GM19328 (cell line): ENCODE measurements around the gene PYGO2.
"Not testable (repeated sequence)": the region's sequence is repeated elsewhere in the genome, so short reads cannot be mapped to it uniquely, and the experiment has no call there.

Experiments used
- ATAC-seq: cut with Tn5 transposase; IDR thresholded peaks from one replicate; pipeline ENCODE4 v1.9.1; 2021; ENCODE audit warnings: mild to moderate bottlenecking, moderate library complexity; ENCODE audit not compliant: unreplicated experiment

The PYGO2 gene

DNA sequence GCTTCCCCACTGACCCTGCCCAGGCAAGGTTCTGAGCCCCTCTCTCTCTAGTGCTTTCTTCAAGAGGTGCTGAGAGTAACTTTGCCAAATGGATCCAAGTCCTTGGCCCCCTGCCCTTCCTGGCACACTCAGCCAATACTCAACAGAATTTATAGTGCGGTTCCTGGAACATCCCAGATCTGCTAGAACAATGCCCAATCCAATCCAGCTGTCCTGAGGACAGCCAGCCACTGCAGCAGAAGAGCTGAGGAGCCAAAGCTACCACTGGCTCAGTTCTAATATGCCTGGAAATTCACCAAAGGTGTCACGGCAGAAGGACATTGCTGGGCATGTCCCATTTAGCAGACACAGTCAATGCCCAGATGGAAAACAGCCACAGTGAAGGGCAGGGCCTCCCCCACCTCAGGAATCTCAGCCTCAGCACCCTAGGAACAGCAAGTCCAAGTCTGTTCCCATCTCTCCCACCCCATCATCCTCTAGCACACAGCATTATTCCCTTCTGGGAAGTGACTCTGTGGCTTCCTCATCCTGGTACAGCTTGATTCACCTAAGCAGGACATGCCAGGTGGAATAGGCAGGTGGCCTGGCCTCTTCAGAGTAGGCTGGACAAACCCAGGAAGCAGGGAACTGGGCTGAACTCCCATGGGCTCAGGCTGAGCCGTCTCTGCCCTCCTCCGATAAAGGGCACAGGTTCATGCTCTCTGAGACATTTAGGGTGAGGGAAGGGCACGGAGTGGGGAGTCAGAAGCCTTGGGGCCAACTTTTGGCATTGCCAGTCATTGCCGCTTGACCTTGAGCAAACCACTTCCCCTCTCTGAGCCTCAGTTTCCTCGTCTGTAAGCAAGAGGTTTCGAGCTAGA lies 49.7 kb downstream of the PYGO2 start:
- no peak for ATAC-seq

DNA sequence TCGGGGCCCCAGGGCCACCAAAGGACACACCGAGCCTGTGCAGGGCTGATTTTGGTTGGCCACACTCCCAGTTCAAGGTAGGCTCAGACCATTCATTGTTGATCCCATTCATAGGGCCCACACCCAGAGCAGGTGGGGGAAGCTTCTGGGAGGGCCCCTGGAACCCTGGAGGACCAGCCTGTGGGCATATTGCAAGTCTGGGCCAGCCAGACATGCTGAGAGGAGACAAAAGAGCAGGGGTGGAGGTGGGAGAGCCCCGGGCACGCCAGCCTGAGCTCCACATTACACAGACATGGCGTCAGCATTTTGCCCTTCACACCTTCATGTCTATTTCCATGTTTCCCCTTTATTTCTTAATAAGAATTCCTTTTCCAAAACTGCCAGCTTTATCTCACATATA lies 50.7 kb downstream of the PYGO2 start:
- no peak for ATAC-seq

DNA sequence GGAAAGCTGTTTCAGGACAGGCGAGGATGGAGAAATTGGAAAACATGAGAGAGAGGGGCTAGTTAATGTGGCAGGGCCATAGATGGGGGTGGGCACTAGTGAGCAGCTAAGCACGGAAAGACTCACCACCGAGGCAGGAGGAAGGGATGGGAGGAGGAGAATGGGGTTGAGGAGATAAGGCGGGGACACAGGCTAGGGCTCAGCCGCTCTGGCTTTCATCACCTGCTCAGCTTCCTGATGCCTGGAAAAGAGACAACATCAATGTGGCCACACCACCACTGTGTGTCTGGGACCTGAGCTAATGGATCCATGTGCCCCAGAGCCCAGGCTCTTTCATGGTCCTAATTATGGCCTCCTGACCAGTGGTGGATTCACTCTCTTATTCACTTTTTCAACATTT lies 52.6 kb downstream of the PYGO2 start:
- no peak for ATAC-seq

DNA sequence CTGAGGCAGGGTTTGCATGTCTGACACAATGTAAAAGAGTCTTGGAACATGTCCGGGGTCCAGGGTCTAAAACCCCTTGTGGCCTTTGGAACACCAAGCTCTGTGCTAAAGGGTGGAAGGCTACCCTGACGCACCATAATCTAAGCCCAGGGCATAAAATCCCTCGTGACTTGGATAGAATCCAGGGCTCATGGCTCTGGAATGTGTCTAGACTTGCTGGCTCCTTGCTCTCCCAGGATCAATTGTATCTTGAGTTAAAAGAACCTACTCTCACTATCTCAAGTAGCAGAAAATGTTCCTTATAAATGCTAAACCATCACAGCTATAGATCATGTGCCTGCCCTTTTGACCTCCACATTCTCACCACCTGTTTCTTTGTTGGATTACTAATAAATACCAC lies 53.5 kb downstream of the PYGO2 start:
- ATAC-seq = not testable (repeated sequence)
